ENCODE data around the gene PRDM16.

GRCh38 chr1:3170561-3171453 lies 101.8 kb downstream of the PRDM16 start:
- TF ChIP-seq CTCF (IDR thresholded peaks at IDR 0.05) = no peak
- no peak for TF ChIP-seq POLR2A (IDR thresholded peaks at IDR 0.05)
- no peak for TF ChIP-seq EP300 (IDR thresholded peaks at IDR 0.05)
- no peak for TF ChIP-seq POLR2AphosphoS5 (IDR thresholded peaks at IDR 0.05)
